HG03097 (cell line): Measurements from ENCODE around the gene TEC.

ENCODE experiments used
- ATAC-seq: cut with Tn5 transposase; IDR thresholded peaks from one replicate; pipeline ENCODE4 v1.9.1; 2021; ENCODE audit not compliant: unreplicated experiment, low FRiP score

The TEC gene

DNA sequence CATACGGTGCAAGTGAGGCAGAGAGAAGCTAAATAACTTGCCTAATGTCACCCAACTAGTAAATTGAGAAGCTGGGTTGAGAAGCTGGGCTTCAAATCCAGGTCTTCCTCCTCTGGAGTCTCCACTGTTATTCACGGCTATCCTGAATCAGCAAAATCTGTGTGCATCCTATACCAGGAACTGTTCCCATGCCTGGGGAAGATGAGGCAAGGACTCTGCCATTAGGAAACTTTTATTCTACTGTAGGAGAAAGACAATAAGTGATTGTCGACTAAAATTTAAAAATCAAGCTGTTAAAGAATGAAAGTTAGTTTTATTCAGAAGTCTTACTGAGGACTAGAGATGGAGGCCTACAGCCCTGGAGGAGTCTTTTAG, 872 bp upstream of the TEC start:
- ATAC-seq: no peak

- peak; percentile 57 for ATAC-seq
These were observed 354 bp upstream of the TEC start for GRCh38 chr4:48269861-48270522.

DNA sequence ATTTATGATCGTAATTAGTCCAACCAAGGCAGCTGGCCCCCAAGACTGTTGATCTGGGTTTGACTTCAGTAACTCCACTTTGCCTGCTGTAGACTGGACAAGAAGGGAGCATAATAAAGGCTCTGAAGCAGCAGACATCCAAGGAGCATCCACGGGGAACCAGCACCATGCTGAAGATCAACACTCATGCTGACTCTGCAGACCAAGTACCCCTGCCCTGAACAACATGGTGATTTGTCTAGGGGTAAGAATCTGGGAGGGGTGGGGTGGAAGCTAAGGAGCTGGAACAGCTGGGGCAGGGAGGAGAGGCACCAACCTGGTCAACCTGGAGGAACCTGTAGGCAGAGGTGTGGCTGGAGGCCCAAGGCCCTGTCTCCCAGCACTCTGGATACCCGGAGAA, 2.1 kb downstream of the TEC start:
- no peak for ATAC-seq

DNA sequence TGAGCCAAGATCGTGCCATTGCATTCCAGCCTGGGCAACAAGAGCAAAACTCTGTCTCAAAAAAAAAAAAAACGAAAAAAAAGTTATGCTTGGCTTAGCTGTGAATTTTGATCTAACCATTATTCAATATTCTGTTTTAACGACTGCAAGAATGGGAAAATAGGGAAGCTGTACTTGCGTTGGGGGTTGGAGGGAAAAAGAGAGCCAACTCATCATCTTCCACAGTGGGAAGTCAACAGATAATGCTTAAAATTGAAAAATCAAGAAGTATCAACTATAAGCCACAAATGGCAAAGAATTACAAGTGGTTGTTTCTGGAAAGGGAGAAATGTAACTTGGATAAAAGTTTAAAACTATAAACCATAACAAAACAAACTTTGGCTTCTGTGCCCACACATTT, 2.9 kb downstream of the TEC start:
- ATAC-seq: no peak

GRCh38 chr4:48262926-48263325, 6.7 kb downstream of the TEC start:
- ATAC-seq: no peak

DNA sequence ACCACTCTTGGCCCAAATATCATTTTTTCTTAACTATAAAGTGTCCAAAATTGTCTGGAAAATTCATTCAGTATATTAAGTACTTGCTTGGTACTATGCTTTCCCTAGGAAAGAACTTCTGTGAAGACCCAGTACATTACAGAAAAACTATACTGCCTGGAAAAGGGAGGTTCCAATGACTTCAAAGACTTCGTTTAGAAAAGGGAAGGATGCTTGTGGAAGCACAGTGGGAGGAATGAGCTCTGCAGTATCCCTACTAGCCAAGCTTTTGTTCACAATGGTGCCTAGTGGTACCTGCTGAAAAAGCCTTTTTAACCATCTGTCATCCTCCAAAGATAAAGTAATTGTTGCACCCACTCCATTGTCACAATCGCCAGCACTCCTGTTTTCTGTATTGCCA, 7.2 kb downstream of the TEC start:
- no peak for ATAC-seq

DNA sequence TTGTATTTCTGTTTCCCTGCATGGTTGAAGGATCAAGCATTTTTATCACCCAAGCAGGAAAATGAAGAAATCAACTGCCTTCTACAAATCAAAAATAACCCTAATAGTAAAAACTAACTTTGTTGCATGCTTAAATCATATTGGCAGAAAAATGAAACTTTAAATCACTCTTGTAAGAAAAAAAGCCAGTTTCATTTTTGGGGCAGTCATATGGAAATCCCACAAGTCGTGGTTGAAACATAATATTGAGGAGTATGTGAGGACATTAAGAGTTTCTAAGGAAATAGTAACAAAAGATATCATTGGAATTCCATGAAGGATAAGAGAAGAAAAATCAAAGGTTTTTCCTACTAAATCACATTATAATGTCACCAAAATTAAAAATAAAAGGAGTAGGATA, 8.4 kb downstream of the TEC start:
- no peak for ATAC-seq

GRCh38 chr4:48259748-48260147, 9.9 kb downstream of the TEC start:
- ATAC-seq: no peak

DNA sequence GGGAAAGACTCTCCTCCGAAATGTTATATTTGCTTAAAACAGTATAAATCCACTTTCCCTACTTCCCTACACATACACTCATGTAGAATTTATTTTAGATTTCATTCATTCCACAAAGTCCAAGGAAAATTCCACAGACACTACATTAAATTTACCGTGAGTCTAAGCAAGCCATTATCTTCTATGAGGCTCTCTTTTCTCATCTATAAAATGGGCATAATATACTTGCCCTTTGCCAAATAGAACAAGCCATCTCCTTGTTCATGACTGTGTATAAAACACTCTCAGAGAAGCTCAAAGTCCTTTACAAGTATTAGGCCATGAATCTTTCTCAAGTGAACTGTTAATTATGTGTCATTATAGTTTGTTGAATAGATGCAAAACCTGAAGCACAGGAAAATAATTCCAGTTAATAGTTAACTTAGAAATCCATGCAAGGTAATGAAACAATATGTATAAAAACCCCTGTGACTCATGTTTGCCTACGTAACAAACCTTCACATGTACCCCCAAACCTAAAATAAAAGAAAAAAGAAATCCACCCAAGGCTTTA, 10.7 kb downstream of the TEC start:
- no peak for ATAC-seq

DNA sequence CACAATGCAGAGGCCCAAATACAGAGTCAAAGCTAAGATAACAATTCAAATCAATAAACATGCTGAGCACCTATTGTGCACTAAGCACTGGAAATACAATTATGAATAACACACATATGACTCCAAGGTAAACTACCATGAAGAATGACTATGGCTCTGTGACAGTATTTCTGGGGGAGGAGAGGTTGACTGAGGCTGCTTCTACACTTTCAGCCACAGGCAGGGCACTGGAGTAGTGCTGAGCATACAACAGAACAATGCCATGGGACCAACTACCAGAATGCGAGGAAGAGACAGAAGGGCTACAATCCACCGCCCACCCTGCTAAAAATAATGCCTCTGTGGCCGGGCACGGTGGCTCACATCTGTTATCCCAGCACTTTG, 13.7 kb downstream of the TEC start:
- ATAC-seq: no peak

- no peak for ATAC-seq
These were observed 14.3 kb downstream of the TEC start for GRCh38 chr4:48255072-48255958.

GRCh38 chr4:48254381-48255071, 15.1 kb downstream of the TEC start:
- ATAC-seq: no peak

GRCh38 chr4:48252313-48252712, 17.3 kb downstream of the TEC start:
- ATAC-seq: no peak

GRCh38 chr4:48250980-48251379, 18.7 kb downstream of the TEC start:
- no peak for ATAC-seq

- ATAC-seq: no peak
These were observed 19.3 kb downstream of the TEC start for GRCh38 chr4:48250343-48250742.

- ATAC-seq: no peak
These were observed 20.3 kb downstream of the TEC start for GRCh38 chr4:48249378-48249777.

GRCh38 chr4:48248559-48248953, 21.1 kb downstream of the TEC start:
- ATAC-seq: no peak

GRCh38 chr4:48247878-48248558, 21.6 kb downstream of the TEC start:
- ATAC-seq: no peak

- no peak for ATAC-seq
These were observed 22.3 kb downstream of the TEC start for GRCh38 chr4:48247142-48247877.

- ATAC-seq: no peak
These were observed 25.0 kb downstream of the TEC start for GRCh38 chr4:48244665-48245064.
